ENCODE measurements around the gene GOLIM4.
A peak's percentile ranks its signal among the peaks of the same experiment; 100 is the strongest.

GOLIM4 gene

DNA sequence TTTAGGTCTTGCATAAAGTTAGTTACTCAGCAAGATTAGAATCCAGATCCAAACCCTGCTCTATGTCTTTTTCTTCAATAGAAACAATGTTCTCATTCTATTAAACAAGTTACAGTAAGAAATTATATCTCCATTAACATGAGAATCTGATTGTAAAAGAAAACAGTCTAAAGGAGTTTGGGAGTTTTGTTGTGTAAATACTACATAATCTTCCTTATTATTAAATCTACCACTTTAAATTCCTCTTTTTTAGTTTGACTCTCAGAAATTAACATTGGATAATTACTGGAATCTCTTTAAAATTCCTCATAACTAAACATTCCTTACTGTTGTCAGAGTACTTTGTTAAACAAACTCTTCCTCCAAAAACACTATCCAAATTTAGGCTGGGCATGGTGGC is 1.7 kb upstream of the GOLIM4 start:
- DNase-seq = no peak

DNA sequence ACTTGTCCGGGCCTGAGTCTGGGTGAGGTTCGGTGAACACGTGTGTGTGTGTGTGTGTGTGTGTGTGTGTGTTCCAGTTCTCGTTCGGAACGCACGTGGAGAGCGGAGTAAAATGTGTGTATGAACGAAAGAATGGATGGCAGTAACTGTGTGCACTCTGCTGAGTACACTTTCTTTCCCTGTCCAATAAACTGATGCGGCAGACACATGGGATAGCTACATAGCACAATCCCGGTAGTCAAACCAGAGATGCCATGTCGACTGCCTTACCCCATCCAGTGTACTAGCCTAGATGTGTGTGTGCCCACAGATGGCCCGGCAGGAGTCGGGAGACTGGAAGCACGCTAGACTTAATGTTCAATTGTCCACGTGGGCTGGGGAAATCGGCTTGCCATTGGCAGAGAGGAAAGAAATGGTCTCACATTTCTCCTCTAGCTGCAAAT is 507 bp upstream of the GOLIM4 start:
- peak; percentile 56 for DNase-seq

DNA sequence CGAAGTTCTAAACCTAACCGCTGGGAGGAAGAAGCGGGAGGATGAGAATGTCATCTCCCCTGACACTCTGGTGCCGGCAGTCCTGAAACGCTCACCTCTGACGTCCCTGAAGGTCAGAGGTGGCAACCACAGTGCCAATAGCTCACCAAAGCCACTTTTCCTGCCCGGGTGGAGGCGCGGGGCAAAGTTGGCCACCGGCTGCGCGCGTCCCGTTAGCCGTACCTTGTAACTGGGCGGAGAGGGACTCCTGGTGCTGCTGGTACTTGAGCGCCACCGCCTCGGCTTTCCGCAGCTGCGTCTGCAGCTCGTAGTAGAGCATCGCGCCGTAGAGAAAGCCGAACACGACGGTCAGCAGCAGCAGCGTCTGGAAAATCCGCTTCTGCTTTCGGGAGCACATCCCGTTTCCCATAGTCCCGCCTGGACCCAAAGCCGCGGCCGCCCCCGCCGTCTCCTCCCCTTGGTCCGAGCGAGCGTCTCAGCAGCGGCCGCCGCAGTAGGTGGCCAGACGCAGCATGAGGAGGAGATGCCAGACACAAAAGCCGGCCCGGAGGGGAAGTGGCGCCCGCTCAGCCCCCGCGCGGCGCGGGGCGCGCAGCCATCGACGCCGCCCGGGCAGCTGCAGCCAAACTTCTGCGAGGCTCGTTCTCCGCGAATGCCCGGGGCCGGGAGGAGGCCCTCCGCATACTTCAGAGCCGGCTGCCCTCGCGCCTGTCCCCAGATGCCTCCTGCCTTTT is 680 bp downstream of the GOLIM4 start:
- peak; percentile 69 for DNase-seq

DNA sequence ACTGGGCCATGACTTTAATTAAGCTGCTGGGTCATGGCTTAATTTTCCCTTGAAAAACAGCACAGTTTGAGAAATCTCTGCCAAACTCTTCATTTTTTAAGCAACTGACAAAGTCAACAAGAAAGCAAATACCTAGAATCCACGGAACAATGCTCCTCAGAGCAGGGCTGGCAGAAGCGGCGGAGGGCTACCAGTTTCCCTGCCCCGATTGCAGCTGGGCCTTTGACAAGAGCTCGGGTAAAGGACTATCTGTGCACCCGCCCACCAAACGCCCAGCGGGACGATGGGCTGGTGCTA is 1.2 kb downstream of the GOLIM4 start:
- DNase-seq = no peak

DNA sequence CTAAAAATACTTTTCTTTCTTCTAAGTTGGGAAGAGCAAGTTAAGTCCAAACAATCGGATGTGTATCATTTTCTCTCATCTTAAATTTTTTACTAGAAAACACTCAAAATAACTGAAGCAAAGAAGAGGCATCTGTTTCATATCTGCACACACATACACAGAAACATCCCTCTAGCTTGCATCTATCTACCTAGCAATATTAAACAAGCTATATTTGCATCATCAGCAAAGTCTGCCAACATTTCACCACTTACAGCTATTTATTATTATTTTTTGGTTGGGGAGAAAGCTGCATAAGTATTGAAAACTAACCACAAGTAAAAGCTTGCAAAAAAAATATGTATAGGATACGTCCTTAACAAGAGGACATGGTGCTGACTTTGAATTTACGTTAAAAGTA is 1.9 kb downstream of the GOLIM4 start:
- no peak for DNase-seq

DNA sequence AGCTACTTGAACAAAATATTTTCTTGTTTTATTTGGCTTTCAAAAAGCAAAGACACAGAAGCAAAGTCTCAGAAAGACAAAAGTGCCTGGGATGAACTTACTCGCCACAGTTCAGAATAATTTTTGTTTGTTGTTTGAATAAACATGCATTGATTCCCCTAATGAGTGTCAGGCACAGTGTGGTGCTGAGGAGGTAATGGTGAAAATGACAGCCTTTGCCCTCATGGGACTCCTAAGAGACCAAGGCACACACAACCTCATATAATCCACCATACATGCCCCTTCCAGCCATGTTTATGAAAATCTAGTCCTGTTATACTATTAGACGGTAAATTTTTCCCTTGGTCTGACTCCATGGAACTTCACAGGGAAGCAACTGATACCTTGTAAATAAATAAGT is 2.5 kb downstream of the GOLIM4 start:
- DNase-seq = no peak

DNA sequence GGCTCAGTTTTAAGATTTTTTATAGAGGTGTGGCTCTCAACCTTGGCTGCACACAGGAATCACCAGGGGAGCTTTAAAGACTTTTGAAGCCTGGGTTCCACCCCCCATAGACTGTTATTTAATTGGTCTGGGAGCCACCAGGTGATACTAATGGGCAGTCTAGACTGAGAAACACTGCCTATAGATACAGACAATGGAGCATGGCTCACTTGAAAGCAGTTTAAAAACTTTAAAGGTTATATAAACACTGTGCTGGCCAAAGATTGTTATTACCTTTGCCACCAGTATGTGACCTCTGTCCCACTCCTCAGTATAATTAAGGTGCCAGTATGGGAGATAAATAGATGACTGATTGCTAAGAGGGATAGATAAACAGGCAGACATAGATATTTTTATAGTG is 3.8 kb downstream of the GOLIM4 start:
- no peak for DNase-seq

DNA sequence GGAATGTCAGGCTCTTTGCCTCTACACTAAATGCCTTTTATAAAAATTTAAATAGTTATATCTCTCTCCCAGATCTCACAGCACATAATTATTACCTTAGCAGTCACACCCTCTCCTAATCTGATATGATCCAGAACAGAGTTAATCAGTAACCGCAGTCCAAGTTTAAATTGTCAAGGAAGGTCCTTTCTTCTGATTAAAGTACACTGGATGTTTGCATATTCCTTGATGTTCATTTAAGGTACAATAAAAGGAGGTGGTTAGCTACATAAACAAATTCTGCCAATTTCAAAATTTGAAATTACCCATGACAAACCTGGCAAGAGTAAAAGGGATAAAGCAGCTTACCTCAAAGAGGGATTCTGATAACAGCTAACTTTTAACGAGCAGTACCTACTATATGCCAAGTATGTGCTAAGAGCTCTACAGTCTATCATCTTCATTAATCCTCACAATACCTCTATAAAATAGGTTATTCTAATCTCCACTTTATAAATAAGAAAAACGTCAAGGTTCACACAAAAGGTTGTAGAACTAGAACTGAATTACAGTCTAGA is 4.3 kb downstream of the GOLIM4 start:
- no peak for DNase-seq

DNA sequence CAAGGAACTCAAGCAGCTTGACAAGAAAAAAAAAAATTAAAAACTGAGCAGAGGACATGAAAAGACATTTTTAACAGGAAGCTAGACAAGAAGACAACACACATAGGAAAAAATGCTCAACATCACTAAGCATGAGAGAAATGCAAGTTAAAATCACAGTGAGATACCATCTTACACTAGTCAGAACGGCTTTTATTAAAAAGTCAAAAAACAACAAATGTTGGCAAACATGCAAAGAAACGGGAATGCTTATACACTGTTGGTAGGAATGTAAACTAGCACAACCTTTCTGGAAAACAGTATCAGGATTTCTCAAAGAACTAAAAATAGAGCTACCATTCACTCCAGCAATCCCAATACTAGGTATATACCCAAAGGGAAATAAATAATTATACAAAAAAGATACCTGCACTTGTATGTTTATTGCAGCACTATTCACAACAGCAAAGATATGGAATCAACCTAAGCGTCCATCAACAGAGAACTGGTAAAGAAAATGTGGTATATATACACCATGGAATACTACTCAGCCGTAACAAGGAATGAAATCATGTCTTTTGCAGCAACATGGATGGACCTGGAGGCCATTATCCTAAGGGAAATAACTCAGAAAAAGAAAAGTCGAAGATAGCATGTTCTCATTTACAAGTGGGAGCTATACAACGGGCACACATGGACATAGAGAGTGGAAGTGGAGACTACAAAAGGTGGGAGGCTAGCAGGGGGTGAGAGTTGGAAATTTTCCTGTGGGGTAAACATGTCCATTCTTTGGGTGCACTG is 5.2 kb downstream of the GOLIM4 start:
- DNase-seq = no peak

DNA sequence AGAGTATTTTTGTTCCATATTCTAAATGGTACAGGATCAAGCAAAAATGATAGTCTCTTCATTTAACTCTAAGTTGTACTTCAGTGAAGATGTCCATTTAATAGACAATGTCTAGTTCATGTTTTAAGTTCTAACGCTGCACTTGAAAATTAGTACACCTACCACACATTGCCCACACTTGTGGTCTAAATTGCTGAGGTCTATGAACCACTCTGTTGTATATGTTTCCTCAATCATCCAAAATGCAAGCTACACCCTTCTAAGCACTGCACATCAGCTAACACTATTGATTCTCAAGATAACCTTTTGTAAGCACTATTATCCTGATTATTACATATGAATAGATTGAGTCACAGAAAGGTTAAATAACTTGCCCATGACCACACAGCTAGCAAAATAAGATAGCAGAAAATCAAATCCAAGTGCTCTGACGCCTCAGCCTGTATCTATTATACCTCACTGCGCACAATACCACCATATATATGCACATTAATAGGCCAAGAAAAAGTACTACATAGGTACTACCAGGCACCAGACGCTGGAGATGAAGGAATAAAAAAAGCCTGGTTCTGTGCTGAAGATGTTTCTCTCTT is 6.4 kb downstream of the GOLIM4 start:
- DNase-seq = no peak

DNA sequence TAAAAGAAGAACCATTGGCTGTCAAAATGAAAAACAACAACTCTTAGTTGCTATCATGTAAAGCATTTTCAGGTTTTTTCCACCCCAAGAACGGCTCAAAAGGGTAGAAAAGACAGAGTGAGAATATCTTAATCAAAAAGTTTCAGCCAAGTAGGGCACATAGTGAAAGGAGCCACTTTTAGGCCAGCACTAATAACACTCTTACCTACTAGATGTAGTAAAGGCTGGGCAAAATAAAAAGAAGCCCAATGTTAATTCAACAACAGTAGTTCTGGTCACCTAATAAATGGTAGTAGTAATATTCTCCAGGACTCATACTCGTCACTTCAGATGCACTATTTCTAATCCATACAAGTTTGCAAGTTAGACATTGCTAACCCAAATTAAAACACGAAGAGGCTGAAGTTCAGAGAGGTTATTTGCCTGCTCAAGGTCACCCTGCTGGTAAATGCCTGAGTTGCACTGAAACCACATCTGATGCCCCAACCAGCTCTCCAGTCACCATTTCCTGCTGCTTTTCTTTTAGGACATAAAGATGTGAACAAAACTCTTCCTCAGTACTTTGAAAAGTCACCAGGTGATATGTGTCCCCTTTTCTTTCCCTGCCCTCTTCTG is 7.5 kb downstream of the GOLIM4 start:
- DNase-seq = no peak

DNA sequence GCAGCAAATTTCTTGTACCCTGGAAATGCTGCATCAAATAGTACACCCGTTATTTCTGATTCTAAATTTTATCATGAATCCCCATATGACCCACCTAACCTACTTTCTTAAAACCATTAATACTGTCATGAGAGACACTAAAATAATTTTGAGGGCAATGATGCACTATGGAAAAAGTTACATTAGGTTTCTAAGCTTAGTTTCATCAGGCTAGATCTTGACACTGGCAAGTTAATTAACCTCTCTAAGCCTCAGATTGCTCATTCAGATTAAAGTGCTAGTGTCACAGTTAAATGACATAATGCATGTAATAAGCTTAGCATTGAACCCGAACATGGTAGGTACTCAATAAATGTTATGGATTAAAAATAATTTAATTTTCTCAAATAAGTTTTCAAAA is 8.2 kb downstream of the GOLIM4 start:
- no peak for DNase-seq

DNA sequence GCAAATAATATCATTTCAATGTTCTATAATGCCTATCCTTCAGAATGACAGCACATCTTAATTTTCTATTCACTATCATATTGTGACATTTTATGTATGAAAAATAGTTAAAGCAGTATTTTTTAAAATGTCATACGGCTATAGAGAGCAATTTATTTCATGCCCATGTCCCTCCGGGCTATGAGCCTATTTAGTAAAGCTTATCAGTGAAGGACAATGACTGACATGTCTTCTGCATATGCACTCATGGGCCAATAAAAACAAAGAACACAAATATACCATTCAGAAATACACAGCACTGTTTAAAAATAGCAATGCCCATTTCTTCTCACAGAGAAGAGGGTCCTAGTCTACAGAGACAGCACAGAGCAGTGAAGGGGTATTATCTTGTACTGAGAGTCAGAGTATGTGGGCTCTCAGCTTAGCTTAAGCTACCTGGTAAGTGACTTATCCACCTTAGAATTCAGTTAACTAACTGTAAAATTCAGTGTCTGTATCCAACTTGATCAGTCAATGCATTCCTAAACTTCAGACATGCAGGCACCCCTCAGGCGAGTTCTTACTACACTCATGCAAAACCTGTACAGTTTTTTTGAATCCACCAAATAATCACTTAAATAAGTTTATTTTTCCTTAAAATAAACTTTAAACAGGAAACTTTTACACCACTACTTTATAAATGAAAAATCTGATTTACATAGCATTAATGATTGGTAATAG is 9.0 kb downstream of the GOLIM4 start:
- DNase-seq = no peak

DNA sequence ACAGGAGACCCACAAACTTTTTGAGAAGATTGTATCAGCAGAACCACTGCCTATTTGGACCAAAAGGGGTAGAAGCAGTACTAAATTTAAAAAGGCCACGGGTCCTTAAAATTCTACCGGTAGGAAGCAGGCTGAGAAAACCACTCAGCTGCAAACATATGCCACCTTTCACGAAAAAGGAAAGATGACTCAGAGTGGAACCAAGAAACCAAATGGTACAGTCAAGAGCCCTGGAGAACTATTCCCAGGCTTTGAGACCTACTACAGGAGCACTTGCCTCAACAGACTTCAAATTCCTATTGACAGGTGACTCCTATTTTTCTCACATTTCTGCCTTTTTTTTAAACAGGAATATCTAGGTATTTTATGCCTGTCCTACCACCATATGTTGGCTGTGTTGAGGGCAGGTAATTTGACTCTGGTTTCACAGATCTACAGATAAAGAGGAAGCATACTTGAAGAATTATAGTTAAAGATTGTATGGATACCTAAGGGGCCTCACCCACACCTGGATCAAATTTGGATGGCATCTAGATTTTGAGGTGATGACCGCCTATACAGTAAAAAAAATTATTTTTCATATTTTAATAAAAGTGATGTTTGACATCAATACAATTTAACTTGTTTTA is 10.1 kb downstream of the GOLIM4 start:
- no peak for DNase-seq

DNA sequence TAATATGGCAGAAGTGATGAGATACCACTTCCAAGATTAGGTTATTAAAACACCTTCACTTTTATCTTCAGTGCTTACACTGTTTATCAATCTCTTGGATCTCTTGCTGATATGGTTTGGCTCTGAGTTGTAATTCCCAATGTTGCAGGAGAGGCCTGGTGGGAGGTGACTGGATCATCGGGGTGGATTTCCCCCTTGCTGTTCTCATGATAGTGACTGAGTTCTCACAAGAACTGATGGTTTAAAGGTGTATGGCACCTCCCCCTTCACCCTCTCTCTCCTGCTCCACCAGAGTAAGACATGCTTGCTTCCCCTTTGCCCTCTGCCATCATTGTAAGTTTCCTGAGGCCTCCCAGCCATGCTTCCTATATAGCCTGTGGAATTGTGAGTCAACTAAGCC is 11.8 kb downstream of the GOLIM4 start:
- no peak for DNase-seq

DNA sequence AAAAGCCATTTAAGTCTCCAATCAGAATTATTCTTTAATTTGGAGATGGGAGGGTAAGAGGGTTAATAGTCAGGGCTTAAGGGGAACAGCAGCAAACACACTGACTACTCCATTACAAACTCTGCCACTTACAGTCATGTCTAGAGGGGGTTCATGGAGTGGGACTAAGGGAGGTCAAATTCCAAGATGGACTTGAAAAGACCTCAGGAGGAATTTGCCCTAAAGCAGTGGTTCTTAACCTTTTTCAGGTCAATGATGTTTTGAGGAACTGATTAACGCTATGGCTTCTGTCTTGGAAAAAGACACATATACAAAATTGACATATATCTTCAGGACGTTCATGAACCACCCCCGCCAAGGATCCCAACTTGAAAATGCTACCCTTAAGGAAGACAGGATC is 13.9 kb downstream of the GOLIM4 start:
- no peak for DNase-seq

DNA sequence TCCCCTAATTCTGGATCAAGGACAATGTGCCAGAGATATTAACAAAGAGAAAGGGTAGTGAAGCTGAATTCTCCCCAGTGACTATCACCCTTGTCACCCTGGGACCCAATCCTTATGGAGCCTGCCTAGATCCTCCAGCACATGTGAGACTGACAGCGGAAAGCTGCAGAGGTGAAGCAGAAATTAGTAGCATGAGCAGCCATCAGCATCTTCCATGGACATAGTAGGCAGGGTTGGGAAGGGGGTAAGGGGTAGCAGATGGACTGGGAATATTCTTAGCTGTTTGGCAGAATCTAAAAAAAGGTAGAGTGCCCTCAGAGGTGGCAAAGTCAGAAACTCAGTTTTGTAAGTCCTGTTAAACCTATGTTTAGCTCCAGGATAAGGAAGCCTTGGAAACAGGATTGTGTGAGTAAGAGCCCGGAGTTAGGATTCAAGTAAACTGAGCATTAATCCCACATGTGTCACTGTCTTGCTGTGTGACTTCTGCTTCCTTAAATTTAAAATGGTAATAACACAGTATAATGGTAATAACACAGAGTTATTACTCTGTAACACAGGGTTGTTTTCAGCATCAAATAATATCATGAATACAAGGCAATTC is 14.5 kb downstream of the GOLIM4 start:
- DNase-seq = no peak

DNA sequence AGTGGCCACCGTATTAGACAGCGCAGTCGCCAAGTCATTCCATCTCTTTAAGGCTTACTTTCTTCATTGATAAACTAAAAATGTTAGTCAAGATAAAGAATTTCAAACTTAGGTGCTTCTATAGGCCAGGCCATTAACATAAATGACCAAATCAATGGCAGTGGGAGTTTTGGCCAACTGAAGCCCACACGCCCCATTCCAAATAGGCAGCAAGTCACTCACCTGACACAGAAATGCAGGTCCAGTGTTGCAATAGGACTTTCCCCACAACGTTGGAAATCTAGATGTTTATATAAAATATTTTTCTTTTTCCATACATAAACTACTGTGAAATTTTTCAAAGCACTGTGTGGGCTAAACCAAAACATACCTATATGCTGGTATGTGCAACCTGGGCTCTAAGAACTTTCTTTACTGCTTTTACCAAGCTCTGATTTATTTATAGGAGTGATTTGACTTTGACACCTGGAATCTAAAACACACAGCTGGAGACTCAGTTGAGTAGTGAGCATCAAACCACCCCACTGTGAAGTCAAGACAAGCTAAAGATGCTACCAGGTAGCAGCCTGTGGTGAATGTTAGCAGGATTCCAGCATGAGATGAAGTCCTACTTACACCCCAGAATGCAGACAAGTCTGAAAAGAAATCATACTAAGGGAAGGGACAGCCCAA is 15.1 kb downstream of the GOLIM4 start:
- no peak for DNase-seq

DNA sequence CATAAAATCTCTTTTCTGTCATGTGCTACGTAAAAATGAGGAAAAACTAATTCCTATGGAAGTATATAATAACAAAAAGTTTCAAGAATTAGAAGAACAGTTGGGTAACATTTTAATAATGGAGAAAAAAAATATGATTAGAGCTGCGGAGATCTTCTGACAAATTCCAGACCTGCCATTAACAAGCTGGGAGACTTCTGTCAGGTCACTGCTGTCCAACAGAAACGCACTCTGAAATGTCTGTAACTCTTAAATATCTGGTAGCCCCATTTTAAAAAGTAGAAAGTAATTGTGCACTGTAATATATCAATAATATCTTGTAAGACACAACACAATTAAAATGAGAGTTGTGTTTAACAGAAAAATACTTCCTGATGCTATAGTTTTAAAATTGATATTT is 15.7 kb downstream of the GOLIM4 start:
- no peak for DNase-seq

DNA sequence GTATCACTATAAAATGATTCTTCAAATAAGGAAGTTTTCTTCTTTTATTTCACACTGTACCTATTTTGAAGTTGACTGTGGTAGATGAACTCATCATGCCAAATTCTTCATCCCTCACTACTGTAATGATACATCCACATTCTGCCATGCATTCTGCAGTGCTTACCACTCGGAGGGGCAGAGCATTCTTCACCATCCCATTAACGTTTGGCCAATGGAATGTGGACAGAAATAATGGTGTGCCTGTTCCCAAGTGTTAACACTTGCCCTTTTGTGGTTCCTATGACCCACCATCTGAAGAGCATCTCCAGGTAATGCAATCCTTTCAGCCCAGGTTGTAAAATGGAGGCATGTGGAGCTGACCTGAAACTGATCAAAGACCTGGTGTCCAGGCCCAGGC is 18.6 kb downstream of the GOLIM4 start:
- no peak for DNase-seq

DNA sequence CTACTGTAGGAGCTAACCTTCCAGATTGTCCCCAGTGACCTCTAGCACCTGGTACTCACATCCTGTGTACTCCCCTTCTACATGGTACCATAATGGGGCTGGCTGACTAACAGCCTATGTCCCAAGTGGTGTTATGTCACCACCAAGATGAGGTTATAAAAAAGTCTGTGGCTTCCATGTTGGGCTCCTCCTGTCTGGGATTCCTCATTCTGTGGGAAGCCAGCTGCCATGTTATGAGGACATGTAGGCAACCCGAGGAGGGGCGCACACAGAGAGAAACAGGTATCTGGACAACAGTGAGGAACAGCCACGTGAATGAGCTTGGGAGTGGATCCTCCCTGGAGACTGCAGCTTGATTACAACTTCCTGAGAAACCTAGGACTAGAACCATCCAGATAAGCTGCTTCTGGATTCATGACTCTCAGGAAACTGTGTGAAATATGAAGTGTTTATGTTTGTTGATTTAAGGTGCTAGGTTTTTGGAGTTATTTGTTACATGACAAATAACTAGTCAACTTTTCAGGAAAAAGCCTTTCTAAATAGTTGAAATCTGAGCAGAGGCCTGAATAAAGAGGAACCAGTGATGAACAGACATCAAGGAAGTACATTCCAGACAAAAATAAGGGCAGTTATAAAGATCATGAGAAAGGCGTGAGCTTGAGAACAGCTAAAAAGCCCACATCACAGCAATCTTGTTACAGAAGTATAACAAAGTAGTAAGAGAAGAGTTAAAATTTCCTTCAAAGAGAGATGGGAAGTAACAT is 21.7 kb downstream of the GOLIM4 start:
- no peak for DNase-seq
